PC-9 (cell line): Measurements from ENCODE around the gene LRRC8D. TPM values are rescaled to one million over a fixed set of nuclear protein-coding genes. Genes with fewer than 3 reads are reported as not detected.

ENCODE experiments used
- BruUV-seq: library from RNA; stranded (reverse); fragments of 400-500 nt; replicated peaks from 2 replicates; lab custom pipeline; 2021; lab: Mats Ljungman, UMichigan
- CTCF ChIA-PET: fragments of 300-600 bp; sonication (Branson Sonifier 250); formaldehyde crosslinking; loops from one replicate; lab custom pipeline; 2022; ENCODE audit warnings: antibody characterized with exemption; lab: Charles Lee
- POLR2A ChIA-PET: fragments of 300-600 bp; sonication (Branson Sonifier 250); formaldehyde crosslinking; loops from one replicate; lab custom pipeline; 2022; ENCODE audit warnings: antibody characterized with exemption; ENCODE audit not compliant: unreplicated experiment; lab: Charles Lee
- DNase-seq, 2 experiments: peaks; one replicate each; pipeline versions ENCODE4 v3.0.0 to v3.0.0-alpha.2; 2015 to 2022; ENCODE audit warnings: mixed read lengths in 1 of 2
- H2AFZ ChIP-seq: fragments of 200-600 bp; sonication (generic); 2 replicates; pipeline ENCODE4 v1.8.1; 2017; ENCODE audit warnings: antibody characterized with exemption
- H3F3A ChIP-seq: fragments of 200-600 bp; sonication (generic); 2 replicates; pipeline ENCODE4 v1.8.1; 2017; ENCODE audit warnings: antibody characterized with exemption, mild to moderate bottlenecking, low read depth; ENCODE audit not compliant: insufficient read depth
- H3K27ac ChIP-seq: fragments of 200-600 bp; sonication (generic); 2 replicates; pipeline ENCODE4 v1.6.1; 2016; ENCODE audit warnings: mixed run types
- H3K27me3 ChIP-seq: fragments of 200-600 bp; sonication (generic); 2 replicates; pipeline ENCODE4 v1.6.1; 2016; ENCODE audit warnings: low read depth, mixed run types; ENCODE audit not compliant: insufficient read depth
- H3K36me3 ChIP-seq: fragments of 200-600 bp; sonication (generic); 2 replicates; pipeline ENCODE4 v1.6.1; 2016; ENCODE audit warnings: low read depth, mixed run types
- H3K4me1 ChIP-seq: fragments of 200-600 bp; sonication (generic); replicated peaks from 2 replicates; pipeline ENCODE4 v1.6.1; 2016; ENCODE audit warnings: mixed run types; ENCODE audit not compliant: insufficient read depth
- H3K4me2 ChIP-seq: fragments of 200-600 bp; sonication (generic); 2 replicates; pipeline ENCODE4 v1.6.1; 2017; ENCODE audit warnings: mixed run types
- H3K4me3 ChIP-seq: fragments of 200-600 bp; sonication (generic); 2 replicates; pipeline ENCODE4 v1.6.1; 2016; ENCODE audit warnings: mixed run types
- H3K79me2 ChIP-seq: fragments of 200-600 bp; sonication (generic); 2 replicates; pipeline ENCODE4 v1.6.1; 2017; ENCODE audit warnings: low read depth, mixed run types
- H3K9me2 ChIP-seq: fragments of 200-600 bp; sonication (generic); 2 replicates; pipeline ENCODE4 v1.8.1; 2017; ENCODE audit warnings: mild to moderate bottlenecking; ENCODE audit not compliant: insufficient read depth
- H3K9me3 ChIP-seq: fragments of 200-600 bp; sonication (generic); 2 replicates; pipeline ENCODE4 v1.8.1; 2016; ENCODE audit warnings: low read depth; ENCODE audit not compliant: insufficient read depth
- H4K20me1 ChIP-seq: fragments of 200-600 bp; sonication (generic); 2 replicates; pipeline ENCODE4 v1.8.1; 2017; ENCODE audit not compliant: insufficient read depth
- CTCF ChIP-seq: fragments of 200-600 bp; sonication (generic); conservative IDR thresholded peaks from 2 replicates; pipeline ENCODE4 v1.6.1; 2017; ENCODE audit warnings: mixed run types, antibody characterized with exemption, mild to moderate bottlenecking, moderate library complexity
- EZH2 ChIP-seq: fragments of 200-600 bp; sonication (generic); IDR thresholded peaks from 2 replicates; pipeline ENCODE4 v1.8.0; 2017; ENCODE audit warnings: antibody characterized with exemption, low read depth
- intact Hi-C: fragments of 100-400 bp; cut with micrococcal nuclease; formaldehyde crosslinking; loops from one replicate; pipeline ENCODE4 v1.10.0; 2022; ENCODE audit not compliant: unreplicated experiment
- total RNA-seq: library from RNA; stranded (reverse); gene quantifications from 2 replicates; pipeline ENCODE4 v1.2.3, GENCODE V29; 2021

LRRC8D gene
- total RNA-seq, 1 experiment from 2014 or later = 75.9 TPM

- H3K9me2 ChIP-seq = no peaks in the 10 kb centered on the region
- H3F3A ChIP-seq = peaks cover 44% of the 10 kb centered on the region
- CTCF ChIA-PET = no interaction called here
- no peak overlapping the region for H3K4me2 ChIP-seq
- H4K20me1 ChIP-seq = no peaks in the 10 kb centered on the region
- POLR2A ChIA-PET = no interaction called here
- H3K9me3 ChIP-seq = no peaks in the 10 kb centered on the region
- DNase-seq = no peak
- no peaks in the 10 kb centered on the region for H3K79me2 ChIP-seq
- no peaks in the 10 kb centered on the region for H3K27me3 ChIP-seq
- no TSS peak for BruUV-seq
- intact Hi-C loops = no loop called here
- no peaks in the 10 kb centered on the region for H3K36me3 ChIP-seq
- H3K4me1 ChIP-seq = peaks cover 53% of the 10 kb centered on the region
- H2AFZ ChIP-seq = no peak overlapping the region
- H3K4me3 ChIP-seq = no peak overlapping the region
- TF ChIP-seq EZH2 (no peak), CTCF (no peak)
- H3K27ac ChIP-seq = no peak overlapping the region
Measured at GRCh38 chr1:89948722-89949345, 128.0 kb downstream of the LRRC8D start.

GRCh38 chr1:89949991-89950624 is 129.3 kb downstream of the LRRC8D start:
- CTCF ChIA-PET = no interaction called here
- H3K4me2 ChIP-seq = no peak overlapping the region
- TF ChIP-seq EZH2 (no peak), CTCF (no peak)
- no peaks in the 10 kb centered on the region for H3K9me3 ChIP-seq
- no peak overlapping the region for H3K4me3 ChIP-seq
- no peak for DNase-seq
- POLR2A ChIA-PET = interaction anchor here (0.5 to 0.7 kb wide), 2 partner anchors 25 to 80 kb away, joined by 3 to 6 read pairs; no protein-coding TSS in a partner anchor
- H4K20me1 ChIP-seq = no peaks in the 10 kb centered on the region
- peaks cover 57% of the 10 kb centered on the region for H3K4me1 ChIP-seq
- no TSS peak for BruUV-seq
- no peaks in the 10 kb centered on the region for H3K36me3 ChIP-seq
- H3K27ac ChIP-seq = peak overlapping the region; percentile 14; the same call in 1 of the 2 replicates
- no peaks in the 10 kb centered on the region for H3K27me3 ChIP-seq
- intact Hi-C loops = loop anchor here (5.0 kb wide), 1 partner anchor 37 kb away; no protein-coding TSS in a partner anchor
- peaks cover 45% of the 10 kb centered on the region for H3F3A ChIP-seq
- no peaks in the 10 kb centered on the region for H3K79me2 ChIP-seq
- no peaks in the 10 kb centered on the region for H3K9me2 ChIP-seq
- H2AFZ ChIP-seq = no peak overlapping the region

- peaks cover 4% of the 10 kb centered on the region; the same call in 1 of the 2 replicates for H3K79me2 ChIP-seq
- H3K4me3 ChIP-seq = no peak overlapping the region
- H2AFZ ChIP-seq = no peak overlapping the region
- BruUV-seq = no TSS peak
- ChIA-PET CTCF (no interaction called here), POLR2A (interaction anchor here (0.7 kb wide), 1 partner anchor 25 kb away, joined by 6 read pairs; no protein-coding TSS in a partner anchor)
- H3K9me2 ChIP-seq = no peaks in the 10 kb centered on the region
- H3K27me3 ChIP-seq = no peaks in the 10 kb centered on the region
- intact Hi-C loops = loop anchor here (5.0 kb wide), 1 partner anchor 37 kb away; no protein-coding TSS in a partner anchor
- H3K4me2 ChIP-seq = no peak overlapping the region
- peaks cover 45% of the 10 kb centered on the region for H3F3A ChIP-seq
- no peaks in the 10 kb centered on the region for H3K36me3 ChIP-seq
- H3K4me1 ChIP-seq = peaks cover 57% of the 10 kb centered on the region
- H3K9me3 ChIP-seq = no peaks in the 10 kb centered on the region
- TF ChIP-seq CTCF = no peak
- DNase-seq = no peak
- H4K20me1 ChIP-seq = no peaks in the 10 kb centered on the region
- H3K27ac ChIP-seq = peak overlapping the region; percentile 14; the same call in 1 of the 2 replicates
Measured at GRCh38 chr1:89950703-89951102, 129.9 kb downstream of the LRRC8D start.
